Measurements from ENCODE around the gene PTPRA.
A peak's percentile ranks its signal among the peaks of the same experiment; 100 is the strongest.

The PTPRA gene

GRCh38 chr20:2942439-2942838 is 69.2 kb downstream of the PTPRA start:
- no peak for DNase-seq

- no peak for DNase-seq
These were observed 74.0 kb downstream of the PTPRA start for GRCh38 chr20:2946988-2947961.

GRCh38 chr20:2948968-2949367 is 75.7 kb downstream of the PTPRA start:
- no peak for DNase-seq

GRCh38 chr20:2952766-2953165 is 79.5 kb downstream of the PTPRA start:
- no peak for DNase-seq

- DNase-seq = no peak
These were observed 82.1 kb downstream of the PTPRA start for GRCh38 chr20:2955257-2955970.

GRCh38 chr20:2956480-2956879 is 83.2 kb downstream of the PTPRA start:
- DNase-seq = no peak

GRCh38 chr20:2967841-2968240 is 94.6 kb downstream of the PTPRA start:
- no peak for DNase-seq

GRCh38 chr20:2972126-2972525 is 98.8 kb downstream of the PTPRA start:
- no peak for DNase-seq

GRCh38 chr20:2973574-2973973 is 100.3 kb downstream of the PTPRA start:
- no peak for DNase-seq

- no peak for DNase-seq
These were observed 105.2 kb downstream of the PTPRA start for GRCh38 chr20:2978519-2978918.

GRCh38 chr20:2981646-2982045 is 108.4 kb downstream of the PTPRA start:
- no peak for DNase-seq

- DNase-seq = no peak
These were observed 110.2 kb downstream of the PTPRA start for GRCh38 chr20:2983508-2983907.

- DNase-seq = peak; percentile 64 to 70
These were observed 110.8 kb downstream of the PTPRA start for GRCh38 chr20:2984028-2984501.

GRCh38 chr20:2984956-2985661 is 111.8 kb downstream of the PTPRA start:
- DNase-seq = no peak

- DNase-seq = no peak
These were observed 113.2 kb downstream of the PTPRA start for GRCh38 chr20:2986466-2986865.

GRCh38 chr20:2987861-2988260 is 114.6 kb downstream of the PTPRA start:
- DNase-seq = no peak

GRCh38 chr20:2991532-2991931 is 118.3 kb downstream of the PTPRA start:
- DNase-seq = no peak

GRCh38 chr20:2993250-2993649 is 120.0 kb downstream of the PTPRA start:
- DNase-seq = no peak

GRCh38 chr20:2995796-2996195 is 122.5 kb downstream of the PTPRA start:
- DNase-seq = no peak

- DNase-seq = no peak
These were observed 125.4 kb downstream of the PTPRA start for GRCh38 chr20:2998728-2999127.

GRCh38 chr20:3000852-3001523 is 127.7 kb downstream of the PTPRA start:
- peak; percentile 59 to 73 for DNase-seq

GRCh38 chr20:3003416-3003815 is 130.1 kb downstream of the PTPRA start:
- no peak for DNase-seq

Data from NCI-H524 (cell line).